Liver (tissue), 3 donors: ENCODE measurements around the gene GRIN1.

Experiments
- CTCF ChIP-seq: fragments of 150-350 bp; IDR thresholded peaks from 2 replicates; pipeline ENCODE4 v1.5.1; 2017; ENCODE audit warnings: improper control_type of control experiment, low read depth, low read length; ENCODE audit not compliant: missing input control
- GABPA ChIP-seq, 2 donors: IDR thresholded peaks in 1 of 2; conservative IDR thresholded peaks in 1 of 2; 2 replicates each; pipeline ENCODE4 v1.6.1; 2016; ENCODE audit warnings: antibody characterized with exemption in 2 of 2, mild to moderate bottlenecking in 1 of 2, moderate library complexity in 1 of 2
- MAX ChIP-seq: IDR thresholded peaks from 2 replicates; pipeline ENCODE4 v1.6.1; 2016; ENCODE audit warnings: antibody characterized with exemption
- REST ChIP-seq: IDR thresholded peaks from 2 replicates; pipeline ENCODE4 v1.6.1; 2016; ENCODE audit warnings: antibody characterized with exemption, mild to moderate bottlenecking
- YY1 ChIP-seq: IDR thresholded peaks from 2 replicates; pipeline ENCODE4 v1.6.1; 2016; ENCODE audit warnings: antibody characterized with exemption, mild to moderate bottlenecking
- donor health status: healthy.
- donor health status: healthy.

DNA sequence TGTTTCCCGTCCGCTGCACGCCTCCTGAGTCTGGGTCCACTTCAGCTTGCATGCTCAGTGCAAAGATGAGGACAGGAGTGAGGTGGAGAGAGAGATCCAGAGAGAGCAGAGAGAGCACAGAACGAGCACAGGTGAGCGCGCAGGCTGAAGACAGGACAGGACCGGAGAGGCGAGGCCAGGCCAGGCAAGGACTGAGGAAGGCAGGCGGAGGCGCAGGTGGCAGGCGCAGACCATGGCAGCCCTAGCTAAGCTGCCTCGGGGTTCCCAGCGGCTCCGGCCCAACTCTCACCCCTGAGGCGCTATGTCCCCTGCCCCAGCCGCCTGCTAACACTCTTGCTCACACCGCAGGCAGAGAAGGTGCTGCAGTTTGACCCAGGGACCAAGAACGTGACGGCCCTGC, 9.7 kb downstream of the GRIN1 start:
- TF ChIP-seq GABPA (IDR thresholded peaks at IDR 0.05 in 1 of 2, conservative IDR thresholded peaks at IDR 0.05 in 1 of 2) (no peak), CTCF (no peak), REST (no peak), MAX (no peak), YY1 (no peak)
